Measurements from ENCODE around the gene CPNE8. TPM values are rescaled to one million over a fixed set of nuclear protein-coding genes. Genes with fewer than 3 reads are reported as not detected.

CPNE8 gene
- total and polyA plus RNA-seq, 2 of the 4 experiments (the other 2 are of a cell fraction) = not detected

DNA sequence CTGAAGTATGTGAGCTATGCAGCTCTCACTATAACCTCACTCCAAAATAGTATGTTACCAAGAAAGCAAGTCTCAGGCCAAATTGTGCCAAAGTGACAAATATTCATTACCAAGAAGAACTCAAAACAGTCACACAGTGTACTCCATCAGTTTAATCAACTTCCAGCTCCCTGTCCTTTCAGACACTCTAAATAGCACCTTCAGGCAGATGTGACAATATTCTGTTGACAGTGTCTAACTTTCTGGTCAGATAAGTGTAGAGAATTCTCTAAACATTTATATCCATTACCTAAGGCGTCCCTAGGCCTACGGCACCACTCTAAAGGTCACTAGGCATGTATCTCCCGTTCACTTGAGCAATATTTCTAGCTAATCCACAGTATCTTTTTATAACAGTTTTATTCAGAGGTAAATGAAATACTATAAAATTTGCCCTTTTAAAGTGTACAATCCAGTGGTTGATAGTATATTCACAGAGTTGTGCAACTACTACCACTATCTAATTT, 21.7 kb downstream of the CPNE8 start:
- H3K14ac ChIP-seq (replicated peaks; ENCODE audit: low read depth, low read length) = no peak overlapping the region
- no peak overlapping the region for H3K27ac ChIP-seq (ENCODE audit: insufficient read depth, low read length)
- H2BK5ac ChIP-seq (ENCODE audit: low read depth, low read length, poor library complexity, severe bottlenecking) = no peak overlapping the region
- ChIA-PET POLR2A (ENCODE audit: unreplicated experiment) (no interaction called here), CTCF (no interaction called here)
- H3K79me1 ChIP-seq (ENCODE audit: low read depth in 1 of 2, low read length in 2 of 2) = no peaks in the 10 kb centered on the region
- H2BK15ac ChIP-seq (ENCODE audit: low read depth, low read length) = no peak overlapping the region
- no peaks in the 10 kb centered on the region for H3K36me3 ChIP-seq (ENCODE audit: control insufficient read depth, insufficient read depth, low read length)
- no peak overlapping the region for H3K4me2 ChIP-seq (ENCODE audit: low read depth, low read length)
- H4K20me1 ChIP-seq (ENCODE audit: insufficient read depth, low read length) = no peaks in the 10 kb centered on the region
- no peak overlapping the region for H2BK120ac ChIP-seq (ENCODE audit: low read depth, low read length)
- TF ChIP-seq, protein P1, sequence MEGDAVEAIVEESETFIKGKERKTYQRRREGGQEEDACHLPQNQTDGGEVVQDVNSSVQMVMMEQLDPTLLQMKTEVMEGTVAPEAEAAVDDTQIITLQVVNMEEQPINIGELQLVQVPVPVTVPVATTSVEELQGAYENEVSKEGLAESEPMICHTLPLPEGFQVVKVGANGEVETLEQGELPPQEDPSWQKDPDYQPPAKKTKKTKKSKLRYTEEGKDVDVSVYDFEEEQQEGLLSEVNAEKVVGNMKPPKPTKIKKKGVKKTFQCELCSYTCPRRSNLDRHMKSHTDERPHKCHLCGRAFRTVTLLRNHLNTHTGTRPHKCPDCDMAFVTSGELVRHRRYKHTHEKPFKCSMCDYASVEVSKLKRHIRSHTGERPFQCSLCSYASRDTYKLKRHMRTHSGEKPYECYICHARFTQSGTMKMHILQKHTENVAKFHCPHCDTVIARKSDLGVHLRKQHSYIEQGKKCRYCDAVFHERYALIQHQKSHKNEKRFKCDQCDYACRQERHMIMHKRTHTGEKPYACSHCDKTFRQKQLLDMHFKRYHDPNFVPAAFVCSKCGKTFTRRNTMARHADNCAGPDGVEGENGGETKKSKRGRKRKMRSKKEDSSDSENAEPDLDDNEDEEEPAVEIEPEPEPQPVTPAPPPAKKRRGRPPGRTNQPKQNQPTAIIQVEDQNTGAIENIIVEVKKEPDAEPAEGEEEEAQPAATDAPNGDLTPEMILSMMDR (conservative IDR thresholded peaks at IDR 0.05; ENCODE audit: low read depth, low read length) = no peak
- TF ChIP-seq BHLHE40 (IDR thresholded peaks at IDR 0.05; ENCODE audit: low read depth, low read length) = no peak
- TF ChIP-seq NFE2L2 (IDR thresholded peaks at IDR 0.05; ENCODE audit: low read depth, low read length) = no peak
- no peak for TF ChIP-seq RAD21 (IDR thresholded peaks at IDR 0.05; ENCODE audit: low read length)
- no peak for TF ChIP-seq ELK1 (IDR thresholded peaks at IDR 0.05; ENCODE audit: borderline replicate concordance, low read depth, low read length)
- TF ChIP-seq SMC3 (IDR thresholded peaks at IDR 0.05; ENCODE audit: low read depth, low read length) = no peak
- TF ChIP-seq FOS (IDR thresholded peaks at IDR 0.05; ENCODE audit: low read depth, low read length) = no peak
- no peak for TF ChIP-seq MAFK (IDR thresholded peaks at IDR 0.05; ENCODE audit: low read depth, low read length)
- TF ChIP-seq, protein P2, sequence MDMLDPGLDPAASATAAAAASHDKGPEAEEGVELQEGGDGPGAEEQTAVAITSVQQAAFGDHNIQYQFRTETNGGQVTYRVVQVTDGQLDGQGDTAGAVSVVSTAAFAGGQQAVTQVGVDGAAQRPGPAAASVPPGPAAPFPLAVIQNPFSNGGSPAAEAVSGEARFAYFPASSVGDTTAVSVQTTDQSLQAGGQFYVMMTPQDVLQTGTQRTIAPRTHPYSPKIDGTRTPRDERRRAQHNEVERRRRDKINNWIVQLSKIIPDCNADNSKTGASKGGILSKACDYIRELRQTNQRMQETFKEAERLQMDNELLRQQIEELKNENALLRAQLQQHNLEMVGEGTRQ (IDR thresholded peaks at IDR 0.05; ENCODE audit: low read depth, low read length) = no peak
- intact Hi-C loops (cut with micrococcal nuclease) = no loop called here
- H4K91ac ChIP-seq (ENCODE audit: insufficient read depth, low read depth, low read length) = no peak overlapping the region
- no peak overlapping the region for H4K5ac ChIP-seq (ENCODE audit: low read depth, low read length)
- H3K4ac ChIP-seq (ENCODE audit: low read depth, low read length) = no peak overlapping the region
- no peak overlapping the region for H4K8ac ChIP-seq (ENCODE audit: low read depth in 2 of 2, low read length in 2 of 2)
- no peak for DNase-seq
- no peak overlapping the region for H3K4me3 ChIP-seq (ENCODE audit: insufficient read depth, low read depth, low read length)
- H2AFZ ChIP-seq (replicated peaks; ENCODE audit: low read length, poor library complexity) = no peak overlapping the region
- dilution Hi-C loops (cut with HindIII; ENCODE audit: low sequenced_read_pairs, unreplicated experiment) = no loop called here
- no peak overlapping the region for H2AK9ac ChIP-seq (replicated peaks; ENCODE audit: low read depth, low read length, poor library complexity)
- no TSS peak for BruUV-seq (replicated peaks)
- H3K23ac ChIP-seq (ENCODE audit: low read depth, low read length) = no peak overlapping the region
- H3K56ac ChIP-seq (ENCODE audit: extremely low read depth, insufficient read depth, low read length) = no peak overlapping the region
- no CpG with 5 or more reads among the region's 3 CpGs for WGBS, 2 experiments (ENCODE audit: extremely low coverage in 2 of 2, insufficient read length in 1 of 2)
- H3K4me1 ChIP-seq (ENCODE audit: control insufficient read depth, insufficient read depth, low read length) = no peaks in the 10 kb centered on the region
- in situ Hi-C loops (cut with MboI; ENCODE audit: low sequenced_read_pairs) = no loop called here
- H3K27me3 ChIP-seq (ENCODE audit: control insufficient read depth, insufficient read depth, low read length) = no peaks in the 10 kb centered on the region
- no peak overlapping the region for H3K9ac ChIP-seq (ENCODE audit: low read depth, low read length)
- peaks cover 9% of the 10 kb centered on the region for H3K9me3 ChIP-seq (ENCODE audit: control insufficient read depth, insufficient read depth, low read length)
- H2BK20ac ChIP-seq (ENCODE audit: low read depth, low read length) = no peak overlapping the region
- no peaks in the 10 kb centered on the region for H3K9me1 ChIP-seq (ENCODE audit: insufficient read depth, low read length)
- no peak overlapping the region for H2AK5ac ChIP-seq (ENCODE audit: low read depth, low read length)
- ATAC-seq (ENCODE audit: low read depth) = no peak
- H3K18ac ChIP-seq (ENCODE audit: low read depth, low read length) = no peak overlapping the region
